Germinal center (tissue), 1 donor: ENCODE results near the gene STX16.

ENCODE experiments used
- DNase-seq: peaks from one replicate; pipeline ENCODE4 v3.0.0; 2012; ENCODE audit warnings: mixed read lengths, low spot score

The STX16 gene

DNA sequence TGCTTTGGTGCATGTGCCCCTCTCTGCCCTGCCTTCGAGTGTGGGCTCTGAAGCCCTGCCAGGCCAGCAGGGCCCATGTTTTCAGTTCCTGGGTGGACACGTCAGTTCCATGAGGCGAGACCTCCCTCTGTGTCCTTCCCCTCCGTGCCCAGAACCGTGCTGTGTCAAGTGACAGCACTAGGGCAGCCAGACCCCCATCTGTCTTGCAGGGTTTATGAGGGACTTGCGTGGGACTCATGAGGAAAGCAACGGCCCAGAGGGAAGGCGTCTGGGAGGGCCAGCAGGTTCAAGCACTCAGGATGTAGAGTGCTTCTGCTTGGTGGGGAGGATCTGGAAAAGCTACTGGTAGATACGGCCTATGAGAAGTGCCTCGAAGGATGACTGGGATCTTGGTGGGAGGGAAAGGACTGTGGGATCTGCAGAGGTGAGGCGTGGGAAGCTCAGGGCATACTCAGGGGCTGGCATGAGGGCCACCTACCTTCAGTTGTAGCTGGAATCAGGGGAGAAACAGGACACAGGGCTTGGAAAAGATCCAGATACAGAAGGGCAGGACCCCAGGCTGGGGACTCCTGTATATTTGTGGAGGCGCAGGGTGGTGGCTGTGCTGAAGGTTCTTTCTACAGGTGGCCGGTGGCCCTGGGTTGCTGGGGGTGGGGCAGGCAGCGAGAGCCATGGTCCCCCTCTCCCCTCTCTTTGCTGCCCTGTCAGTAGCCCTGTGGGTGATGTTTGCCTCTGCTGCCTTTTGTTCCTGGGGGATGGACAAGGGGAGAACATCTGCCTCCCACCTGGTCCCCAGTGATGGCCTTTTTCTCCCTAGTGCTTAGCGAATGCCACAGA lies 47.0 kb downstream of the STX16 start:
- no peak for DNase-seq

- no peak for DNase-seq
Measured at GRCh38 chr20:58698741-58699622, 47.9 kb downstream of the STX16 start.

- DNase-seq = no peak
Measured at GRCh38 chr20:58699623-58700107, 48.6 kb downstream of the STX16 start.

DNA sequence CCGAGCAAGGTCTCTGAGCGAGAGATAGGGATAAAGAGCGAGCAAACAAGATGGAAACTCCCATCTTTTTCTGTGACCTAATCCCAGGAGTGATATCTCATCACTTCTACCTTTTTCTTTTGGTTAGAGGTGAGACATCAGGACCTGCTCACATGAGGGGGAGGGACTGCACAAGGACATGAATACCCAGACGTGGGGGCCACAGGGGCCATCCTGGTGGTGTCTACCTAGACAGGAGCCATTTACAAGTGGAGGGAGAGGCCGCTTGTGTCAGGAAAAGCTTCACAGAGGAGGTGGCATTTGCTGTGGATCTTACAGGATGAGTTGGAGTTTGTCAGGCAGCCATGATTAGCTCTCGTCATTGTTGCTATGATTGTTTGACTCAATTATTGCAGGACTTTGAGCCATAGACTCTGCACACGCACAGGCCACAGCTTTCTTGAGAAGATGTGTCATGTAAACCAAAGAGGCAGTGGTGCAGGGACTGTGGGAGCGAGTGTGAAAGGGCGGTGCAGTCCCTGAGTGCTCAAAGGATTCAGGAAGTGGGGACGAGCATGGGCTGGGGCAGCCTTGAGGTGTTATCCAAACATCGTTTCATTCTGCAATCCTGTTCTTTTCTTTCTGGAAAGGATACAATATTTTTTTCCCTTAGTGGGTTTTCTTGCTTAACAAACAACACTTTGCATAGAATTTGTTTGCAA lies 49.2 kb downstream of the STX16 start:
- no peak for DNase-seq

- DNase-seq = no peak
Measured at GRCh38 chr20:58700823-58701222, 49.7 kb downstream of the STX16 start.

DNA sequence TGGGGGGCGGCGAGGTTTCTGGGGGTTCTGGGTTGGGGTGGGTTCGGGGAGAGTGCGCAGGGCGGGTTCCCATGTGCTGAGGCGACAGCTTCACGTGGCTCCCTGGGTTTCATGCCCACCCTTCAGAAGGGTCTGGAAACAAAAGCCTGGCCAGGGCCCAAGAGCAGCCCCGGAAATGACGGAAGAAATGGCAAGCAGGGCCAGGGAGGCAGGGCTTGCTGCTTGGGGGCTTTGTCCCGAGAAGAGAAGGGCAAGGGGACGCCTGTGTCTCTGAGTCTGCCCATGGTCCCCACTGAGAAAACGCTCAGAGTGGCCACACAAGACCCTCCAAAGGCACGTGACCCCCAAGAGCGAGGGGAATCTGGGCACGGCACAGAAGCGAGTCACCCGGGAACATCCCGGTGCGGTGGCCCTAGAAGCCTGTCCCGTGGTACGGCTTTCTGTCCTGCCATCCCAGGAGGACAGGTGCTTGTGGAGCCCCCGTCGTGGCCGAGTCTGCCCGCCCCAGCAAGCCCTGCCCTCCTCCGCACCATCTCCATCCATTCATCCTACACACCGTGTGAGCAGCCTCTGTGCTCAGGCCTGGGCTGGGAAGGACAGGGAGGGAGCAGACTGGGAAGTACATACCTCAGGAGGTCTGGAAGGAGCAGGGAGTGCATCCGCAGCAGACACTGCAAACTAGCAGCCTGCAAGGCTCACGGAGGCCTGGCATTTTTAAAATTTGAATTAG lies 50.5 kb downstream of the STX16 start:
- no peak for DNase-seq

DNA sequence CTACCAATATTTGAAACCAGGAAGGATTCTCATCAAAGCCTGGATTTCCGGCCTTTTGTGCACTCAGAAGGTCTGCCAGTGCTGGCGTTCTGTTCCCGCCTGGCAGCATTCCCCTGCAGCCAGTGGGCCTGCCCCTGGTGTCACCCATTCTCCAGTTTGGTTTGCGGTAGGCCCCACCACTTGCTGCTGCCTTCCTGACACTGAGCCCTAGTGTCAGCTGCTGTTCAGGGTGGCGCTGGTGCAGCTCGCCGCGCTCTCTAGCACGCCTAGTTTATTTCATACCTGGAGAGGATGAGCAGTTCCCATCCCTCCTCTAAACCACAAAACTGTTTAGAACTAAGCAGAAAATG lies 51.1 kb downstream of the STX16 start:
- DNase-seq = no peak

- no peak for DNase-seq
Measured at GRCh38 chr20:58702859-58703648, 52.0 kb downstream of the STX16 start.

- DNase-seq = no peak
Measured at GRCh38 chr20:58703765-58704371, 52.8 kb downstream of the STX16 start.

GRCh38 chr20:58705208-58705926 lies 54.3 kb downstream of the STX16 start:
- DNase-seq = no peak

- DNase-seq = no peak
Measured at GRCh38 chr20:58706150-58706892, 55.2 kb downstream of the STX16 start.

DNA sequence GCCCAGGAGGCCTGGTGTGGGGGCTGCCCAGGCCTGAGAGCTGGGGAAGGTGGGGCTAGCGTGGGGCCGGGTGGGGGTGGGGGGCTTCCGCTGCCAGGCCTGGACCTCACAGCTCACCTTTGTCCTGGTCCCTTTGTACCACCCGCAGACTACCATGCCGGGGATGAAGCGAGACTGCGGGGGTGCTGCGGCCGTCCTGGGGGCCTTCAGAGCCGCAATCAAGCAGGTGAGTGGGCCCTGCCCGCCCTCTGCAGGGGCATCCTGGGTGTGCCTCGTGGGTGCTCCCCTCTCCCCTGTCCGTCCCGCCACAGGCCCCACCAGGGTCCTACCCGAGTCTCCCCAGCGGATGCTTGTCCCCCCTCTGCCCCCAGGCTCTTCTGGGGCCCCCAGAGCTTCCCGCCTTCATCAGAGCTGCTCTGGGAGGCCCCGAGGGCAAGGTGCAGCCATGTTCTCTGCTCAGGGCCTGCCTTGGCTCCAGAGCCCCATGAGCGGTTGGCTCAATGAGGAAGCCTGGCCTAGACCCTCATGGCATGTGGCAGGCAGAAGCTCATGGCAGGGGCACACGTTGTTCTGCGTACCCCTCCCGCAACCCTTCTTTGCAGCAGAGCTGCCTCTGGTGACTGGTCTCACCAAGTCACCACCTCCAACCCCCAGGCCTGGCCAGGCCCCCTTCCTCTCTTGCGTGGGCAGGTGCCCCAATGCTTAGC lies 56.0 kb downstream of the STX16 start:
- DNase-seq = no peak

DNA sequence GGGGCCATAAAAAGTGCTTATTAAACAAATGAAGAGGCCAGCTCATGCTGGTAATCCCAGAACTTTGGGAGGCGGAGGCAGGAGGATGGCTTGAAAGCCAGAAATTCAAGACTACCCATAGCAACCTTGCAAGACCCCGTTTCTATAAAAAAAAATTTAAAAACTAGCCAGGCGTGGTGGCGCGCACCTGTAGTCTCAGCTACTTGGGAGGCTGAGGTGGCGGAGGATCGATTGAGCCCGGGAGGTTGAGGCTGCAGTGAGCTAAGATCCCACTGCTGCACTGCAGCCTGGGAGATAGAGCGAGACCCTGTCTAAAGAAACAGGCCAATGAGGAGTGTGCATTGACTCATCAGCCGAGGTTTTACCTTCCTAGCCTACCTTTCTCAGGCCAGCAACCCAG lies 56.7 kb downstream of the STX16 start:
- no peak for DNase-seq

DNA sequence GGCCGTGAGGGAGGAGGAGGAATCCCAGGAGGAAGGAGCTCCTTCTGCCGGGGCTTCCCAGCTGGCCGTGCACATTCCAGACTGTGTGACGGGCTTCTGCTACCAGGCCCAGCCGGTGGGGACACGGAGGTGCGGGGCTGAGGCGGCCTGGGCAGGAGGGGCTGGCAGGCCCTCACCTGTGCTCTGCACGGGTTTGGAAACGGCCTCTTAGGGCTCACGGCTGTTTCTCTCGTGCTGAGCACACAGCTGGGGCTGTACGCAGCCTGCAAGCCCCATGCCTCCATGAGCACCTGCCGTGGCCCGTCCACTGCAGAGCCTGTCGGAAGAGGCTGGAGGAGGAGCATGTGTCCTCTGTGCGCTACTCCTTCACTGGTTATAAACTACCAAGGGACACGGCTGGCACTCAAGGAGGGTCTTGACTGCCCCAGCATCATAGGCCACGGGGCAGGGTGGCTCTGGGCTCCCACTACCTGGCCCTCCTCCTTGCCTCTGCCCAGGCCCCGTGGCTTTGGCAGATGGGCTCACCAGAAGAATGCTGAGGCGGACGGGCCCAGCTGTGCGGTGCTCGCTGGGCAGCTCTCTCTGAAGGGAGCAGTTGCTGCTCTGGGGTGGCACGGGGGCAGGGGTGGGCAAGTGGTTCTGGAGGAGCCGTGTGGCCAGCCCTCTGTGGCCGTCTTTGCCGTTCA lies 57.3 kb downstream of the STX16 start:
- no peak for DNase-seq

DNA sequence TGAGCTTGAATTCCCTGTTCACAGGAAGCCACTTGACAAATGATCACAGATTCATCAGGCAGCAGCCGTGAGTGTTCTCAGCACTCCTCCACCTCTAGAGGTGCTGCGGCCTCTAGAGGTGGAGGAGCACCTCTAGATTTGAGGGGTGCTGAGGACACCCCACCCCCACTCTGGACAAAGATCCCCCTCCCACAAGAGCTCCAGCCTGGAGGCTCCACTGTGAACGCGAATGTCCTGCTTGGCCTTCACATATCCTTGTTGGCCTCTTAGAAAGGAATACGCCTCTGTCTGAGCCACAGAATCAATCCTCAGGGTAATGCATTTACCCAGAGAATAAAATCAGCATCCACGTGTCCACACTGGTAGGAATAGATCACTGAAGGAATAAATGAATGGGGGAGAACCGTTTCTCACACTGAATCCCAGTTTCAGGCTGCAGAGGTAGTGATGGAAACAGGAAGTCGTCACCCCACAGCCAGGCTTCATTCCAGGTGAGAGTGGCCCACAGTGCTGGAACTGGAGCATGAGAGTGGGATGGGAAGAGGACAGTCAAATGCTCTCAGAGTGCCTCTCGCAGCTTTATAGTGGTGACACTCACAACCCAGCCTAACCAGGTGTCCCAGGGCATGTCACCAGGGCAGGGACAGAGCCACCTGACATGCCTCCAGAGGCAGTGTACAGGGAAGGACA lies 58.1 kb downstream of the STX16 start:
- no peak for DNase-seq

DNA sequence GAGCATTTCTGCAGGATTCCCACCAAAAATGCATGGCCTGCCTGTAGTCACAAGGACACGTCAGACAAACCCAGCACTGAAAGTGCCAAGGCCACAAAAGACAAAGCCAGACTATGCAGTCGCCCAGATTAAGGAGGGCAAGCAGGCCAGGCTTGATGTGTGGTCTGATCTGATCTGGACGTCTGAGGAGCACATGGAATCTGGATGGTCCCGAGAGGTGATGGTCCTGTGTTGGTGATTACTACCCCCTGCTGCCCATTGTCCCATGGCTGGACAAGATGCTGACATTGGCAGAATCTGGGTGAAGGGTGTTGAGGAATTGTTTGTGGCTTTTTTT lies 58.6 kb downstream of the STX16 start:
- DNase-seq = no peak

DNA sequence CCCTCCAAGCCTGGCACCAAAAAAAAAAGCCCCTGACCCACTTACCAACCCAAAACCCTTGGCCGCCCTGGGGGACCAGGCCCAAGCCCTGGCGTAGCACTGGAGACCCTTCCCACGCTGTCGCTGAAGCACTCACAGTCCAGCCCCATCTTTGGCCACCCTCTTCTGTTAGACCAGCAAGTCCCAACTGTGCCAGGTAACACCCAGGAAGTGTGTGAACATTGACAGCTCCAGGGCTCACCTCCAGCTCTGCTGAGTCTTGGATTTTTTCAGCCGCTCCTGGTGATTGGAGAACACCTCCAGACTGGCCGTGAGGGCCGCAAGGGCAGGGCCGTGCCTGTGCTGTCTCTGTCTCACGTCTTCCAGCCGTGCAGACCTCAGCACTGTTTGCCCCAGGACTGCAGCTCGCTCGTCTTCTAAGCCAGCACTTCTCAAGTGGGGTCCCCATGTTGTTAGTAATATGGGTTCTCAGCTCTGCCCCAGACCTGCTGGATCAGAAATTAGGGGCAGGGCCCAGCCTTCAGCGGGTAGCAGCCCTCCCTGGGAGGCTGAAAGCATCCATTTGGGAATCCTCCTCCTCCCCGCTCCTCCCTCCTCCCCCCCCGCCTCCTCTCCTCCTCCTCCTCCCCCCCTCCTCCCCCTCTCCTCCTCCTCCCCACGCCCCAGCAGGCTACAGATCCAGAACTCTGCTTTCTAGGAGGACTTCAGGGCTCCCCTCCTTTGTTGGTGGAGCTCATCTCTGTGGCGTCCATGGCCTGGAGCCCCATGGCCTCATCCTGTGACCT lies 59.6 kb downstream of the STX16 start:
- DNase-seq = no peak
